ENCODE data around the gene NRTN. TPM values are rescaled to one million over a fixed set of nuclear protein-coding genes. Genes with fewer than 3 reads are reported as not detected.
"Not testable (repeated sequence)": the region's sequence is repeated elsewhere in the genome, so short reads cannot be mapped to it uniquely, and the experiment has no call there.

The NRTN gene
- total and polyA plus RNA-seq, 2 experiments from 2014 or later, result not detected

DNA sequence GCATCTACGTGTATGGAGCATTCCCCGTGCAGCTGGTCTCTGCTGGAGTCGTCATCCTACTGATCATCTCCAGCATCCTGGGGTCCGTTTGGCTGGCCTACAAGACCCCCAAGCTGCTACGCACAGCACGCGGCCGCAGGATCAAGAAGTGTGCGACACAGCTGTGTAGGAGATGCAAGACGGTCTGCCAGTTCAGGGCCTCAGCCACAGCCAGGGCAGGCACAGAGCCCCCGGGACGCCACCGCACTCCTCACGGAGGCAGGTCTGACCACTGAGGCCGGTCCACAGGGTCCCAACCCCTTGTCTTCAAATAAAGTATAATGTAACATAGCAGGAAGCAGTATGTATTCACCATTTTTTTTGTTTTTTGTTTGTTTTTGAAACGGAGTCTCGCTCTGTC lies 26.5 kb upstream of the NRTN start:
- no peak overlapping the region for H2AFZ ChIP-seq
- no peak overlapping the region for H3K4me2 ChIP-seq (ENCODE audit: unreplicated experiment)
- 56 to 63% methylated on average over 17 of the region's 17 CpGs for WGBS, 2 experiments (ENCODE audit: low coverage in 1 of 2, low lambda C conversion rate in 2 of 2, missing lambda C conversion rate in 2 of 2)
- TF ChIP-seq EZH2phosphoT487 (IDR thresholded peaks at IDR 0.05; ENCODE audit: insufficient read depth, low read depth) (no peak), EZH2 (IDR thresholded peaks at IDR 0.05; ENCODE audit: insufficient read depth, poor library complexity, severe bottlenecking) (no peak)
- no peaks in the 10 kb centered on the region for H3K27me3 ChIP-seq (replicated peaks; ENCODE audit: insufficient read depth)
- H3K9ac ChIP-seq, result no peak overlapping the region
- DNase-seq, result no peak
- H3F3A ChIP-seq (ENCODE audit: insufficient read depth), result no peaks in the 10 kb centered on the region
- in situ Hi-C loops (cut with MboI), result no loop called here
- no peaks in the 10 kb centered on the region for H3K9me2 ChIP-seq (ENCODE audit: insufficient read depth)
- H4K20me1 ChIP-seq (ENCODE audit: insufficient read depth), result no peaks in the 10 kb centered on the region
- H3K4me1 ChIP-seq (ENCODE audit: insufficient read depth), result no peaks in the 10 kb centered on the region
- H3K27ac ChIP-seq, result no peak overlapping the region
- H3K79me2 ChIP-seq (ENCODE audit: insufficient read depth), result no peaks in the 10 kb centered on the region
- H3K9me3 ChIP-seq (ENCODE audit: low read depth), result no peaks in the 10 kb centered on the region
- no peaks in the 10 kb centered on the region for H3K36me3 ChIP-seq (ENCODE audit: low read depth)
- no peak overlapping the region for H3K4me3 ChIP-seq

DNA sequence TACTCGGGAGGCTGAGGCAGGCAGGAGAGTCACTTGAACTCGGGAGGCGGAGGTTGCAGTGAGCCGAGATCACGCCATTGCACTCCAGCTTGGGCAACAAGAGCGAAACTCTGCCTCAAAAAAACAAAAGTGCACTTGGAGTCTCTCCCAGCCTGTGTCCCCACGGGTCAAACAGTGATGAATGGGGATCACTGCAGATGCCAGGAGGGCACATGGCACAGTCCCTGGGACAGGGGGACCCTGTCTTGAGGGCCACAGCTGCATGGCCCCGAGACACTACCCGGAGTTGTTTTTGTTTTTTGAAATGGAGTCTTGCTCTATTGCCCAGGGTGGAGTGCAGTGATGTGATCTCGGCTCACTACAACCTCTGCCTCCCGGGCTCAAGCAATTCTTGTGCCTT lies 24.0 kb upstream of the NRTN start:
- H3K9me2 ChIP-seq (ENCODE audit: insufficient read depth); in situ Hi-C loops (cut with MboI); H3K27ac ChIP-seq; H3K9ac ChIP-seq; H2AFZ ChIP-seq; H3K4me3 ChIP-seq; H4K20me1 ChIP-seq (ENCODE audit: insufficient read depth); H3K27me3 ChIP-seq (replicated peaks; ENCODE audit: insufficient read depth); H3K36me3 ChIP-seq (ENCODE audit: low read depth); H3K9me3 ChIP-seq (ENCODE audit: low read depth); H3K4me2 ChIP-seq (ENCODE audit: unreplicated experiment); DNase-seq; H3F3A ChIP-seq (ENCODE audit: insufficient read depth); H3K79me2 ChIP-seq (ENCODE audit: insufficient read depth); H3K4me1 ChIP-seq (ENCODE audit: insufficient read depth): not testable (repeated sequence)
- WGBS, 2 experiments (ENCODE audit: low coverage in 1 of 2, low lambda C conversion rate in 2 of 2, missing lambda C conversion rate in 2 of 2), result 85 to 86% methylated on average over 11 of the region's 11 CpGs

DNA sequence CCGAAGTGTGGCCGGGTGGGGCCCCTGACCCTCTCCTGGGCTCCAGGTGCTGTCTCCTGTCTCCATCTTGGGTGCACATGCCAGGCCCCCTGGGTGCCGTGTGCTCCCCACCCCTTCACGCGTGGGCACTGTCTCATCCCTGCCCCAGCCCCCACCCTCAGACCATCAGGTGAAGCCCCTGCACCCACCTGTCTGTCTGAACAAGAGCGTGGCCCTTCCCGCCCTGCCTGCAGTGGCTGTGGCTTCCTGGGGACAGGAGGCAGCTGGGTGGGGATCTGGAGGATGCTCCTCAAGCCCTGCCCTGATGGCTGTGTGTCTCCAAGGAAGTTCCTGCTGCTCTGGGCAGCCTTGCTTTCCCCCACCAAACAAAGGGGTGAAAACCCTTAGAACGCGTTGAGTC lies 22.5 kb upstream of the NRTN start:
- Histone ChIP-seq H2AFZ (no peak overlapping the region), H3K4me2 (ENCODE audit: unreplicated experiment) (no peak overlapping the region), H3K27ac (no peak overlapping the region), H3F3A (ENCODE audit: insufficient read depth) (no peaks in the 10 kb centered on the region), H3K9me2 (ENCODE audit: insufficient read depth) (no peaks in the 10 kb centered on the region), H3K79me2 (ENCODE audit: insufficient read depth) (no peaks in the 10 kb centered on the region), H3K4me1 (ENCODE audit: insufficient read depth) (no peaks in the 10 kb centered on the region), H3K9me3 (ENCODE audit: low read depth) (no peaks in the 10 kb centered on the region), H3K27me3 (replicated peaks; ENCODE audit: insufficient read depth) (no peaks in the 10 kb centered on the region), H3K4me3 (no peak overlapping the region), H4K20me1 (ENCODE audit: insufficient read depth) (no peaks in the 10 kb centered on the region), H3K36me3 (ENCODE audit: low read depth) (peaks cover 6% of the 10 kb centered on the region; the same call in 1 of the 2 replicates), H3K9ac (no peak overlapping the region)
- in situ Hi-C loops (cut with MboI), result no loop called here
- TF ChIP-seq EZH2phosphoT487 (IDR thresholded peaks at IDR 0.05; ENCODE audit: insufficient read depth, low read depth), result no peak
- no peak for TF ChIP-seq EZH2 (IDR thresholded peaks at IDR 0.05; ENCODE audit: insufficient read depth, poor library complexity, severe bottlenecking)
- no peak for DNase-seq
- WGBS, 2 experiments (ENCODE audit: low coverage in 1 of 2, low lambda C conversion rate in 2 of 2, missing lambda C conversion rate in 2 of 2), result 71 to 78% methylated on average over 8 of the region's 9 CpGs

GRCh38 chr19:5782945-5783919 lies 21.6 kb upstream of the NRTN start:
- no peak overlapping the region for H2AFZ ChIP-seq
- H3K36me3 ChIP-seq (ENCODE audit: low read depth), result peaks cover 6% of the 10 kb centered on the region; the same call in 1 of the 2 replicates
- H3K79me2 ChIP-seq (ENCODE audit: insufficient read depth), result no peaks in the 10 kb centered on the region
- H3K27me3 ChIP-seq (replicated peaks; ENCODE audit: insufficient read depth), result no peaks in the 10 kb centered on the region
- no peaks in the 10 kb centered on the region for H3K9me2 ChIP-seq (ENCODE audit: insufficient read depth)
- no peak overlapping the region for H3K4me3 ChIP-seq
- no peak for DNase-seq
- no peaks in the 10 kb centered on the region for H3K4me1 ChIP-seq (ENCODE audit: insufficient read depth)
- H3K4me2 ChIP-seq (ENCODE audit: unreplicated experiment), result no peak overlapping the region
- H3K27ac ChIP-seq, result no peak overlapping the region
- in situ Hi-C loops (cut with MboI), result no loop called here
- H3F3A ChIP-seq (ENCODE audit: insufficient read depth), result no peaks in the 10 kb centered on the region
- no peak overlapping the region for H3K9ac ChIP-seq
- H3K9me3 ChIP-seq (ENCODE audit: low read depth), result no peaks in the 10 kb centered on the region
- no peaks in the 10 kb centered on the region for H4K20me1 ChIP-seq (ENCODE audit: insufficient read depth)
- TF ChIP-seq EZH2phosphoT487 (IDR thresholded peaks at IDR 0.05; ENCODE audit: insufficient read depth, low read depth) (no peak), EZH2 (IDR thresholded peaks at IDR 0.05; ENCODE audit: insufficient read depth, poor library complexity, severe bottlenecking) (no peak)
- WGBS, 2 experiments (ENCODE audit: low coverage in 1 of 2, low lambda C conversion rate in 2 of 2, missing lambda C conversion rate in 2 of 2), result 72 to 76% methylated on average over 30 to 44 of the region's 48 CpGs

Data from GM23248 (cell line).